ENCODE measurements around the gene FUT7.

Gene FUT7

GRCh38 chr9:137031904-137032640, at the start of gene FUT7:
TSS of gene FUT7 (minus strand) at chr9:137032088. CDS start at chr9:137031991, 97 bp downstream.
- no peak for DNase-seq (ENCODE audit: low read depth, low spot score)
- TF ChIP-seq CTCF (IDR thresholded peaks at IDR 0.05; ENCODE audit: low read depth, low read length), result no peak
- in situ Hi-C loops (cut with HindIII; ENCODE audit: low sequenced_read_pairs), result loop anchor here (25.0 kb wide), 1 partner anchor 95 kb away; the partner anchor contains the start of genes C8G and FBXW5
- H3K4me3 ChIP-seq (ENCODE audit: low read depth, low read length), result no peak within 1 kb of the TSS

GRCh38 chr9:137080260-137081122, 48.6 kb upstream of the FUT7 start:
- H3K4me3 ChIP-seq (ENCODE audit: low read depth, low read length), result no peak overlapping the region
- DNase-seq (ENCODE audit: low read depth, low spot score), result no peak
- TF ChIP-seq CTCF (IDR thresholded peaks at IDR 0.05; ENCODE audit: low read depth, low read length), result no peak
- in situ Hi-C loops (cut with HindIII; ENCODE audit: low sequenced_read_pairs), result no loop called here

GRCh38 chr9:137079401-137079787, 47.5 kb upstream of the FUT7 start:
- DNase-seq (ENCODE audit: low read depth, low spot score), result no peak
- H3K4me3 ChIP-seq (ENCODE audit: low read depth, low read length), result no peak overlapping the region
- in situ Hi-C loops (cut with HindIII; ENCODE audit: low sequenced_read_pairs), result no loop called here
- TF ChIP-seq CTCF (IDR thresholded peaks at IDR 0.05; ENCODE audit: low read depth, low read length), result no peak

- DNase-seq (ENCODE audit: low read depth, low spot score), result no peak
- peak overlapping the region; percentile 58 for H3K4me3 ChIP-seq (ENCODE audit: low read depth, low read length)
Measured at GRCh38 chr9:137078701-137079400, 47.0 kb upstream of the FUT7 start.

GRCh38 chr9:137077758-137078693, 46.1 kb upstream of the FUT7 start:
- in situ Hi-C loops (cut with HindIII; ENCODE audit: low sequenced_read_pairs), result no loop called here
- DNase-seq (ENCODE audit: low read depth, low spot score), result no peak
- TF ChIP-seq CTCF (IDR thresholded peaks at IDR 0.05; ENCODE audit: low read depth, low read length), result no peak
- peak overlapping the region; percentile 58 for H3K4me3 ChIP-seq (ENCODE audit: low read depth, low read length)

More at GRCh38 chr9:137078701-137079400, 47.0 kb upstream of the FUT7 start:
- TF ChIP-seq CTCF (IDR thresholded peaks at IDR 0.05; ENCODE audit: low read depth, low read length), result no peak
- in situ Hi-C loops (cut with HindIII; ENCODE audit: low sequenced_read_pairs), result no loop called here

Measured in astrocyte of the spinal cord (primary cell).